Neural cell (in vitro differentiated cells): Measurements from ENCODE around the gene LAPTM5.

Experiments
- CTCF ChIP-seq: fragments of 450-650 bp; IDR thresholded peaks from 2 replicates; pipeline ENCODE4 v1.5.1; 2014; ENCODE audit warnings: antibody characterized with exemption, mild to moderate bottlenecking, moderate library complexity; ENCODE audit not compliant: poor library complexity, severe bottlenecking
- EP300 ChIP-seq: fragments of 450-650 bp; conservative IDR thresholded peaks from 2 replicates; pipeline ENCODE4 v1.6.1; 2014; ENCODE audit warnings: antibody characterized with exemption, mild to moderate bottlenecking, moderate library complexity; ENCODE audit not compliant: poor library complexity, severe bottlenecking
- EZH2 ChIP-seq: fragments of 200-600, 300-800 bp; shearing (Covaris generic), sonication (generic); IDR thresholded peaks from 2 replicates; pipeline ENCODE4 v1.6.1; 2014; ENCODE audit warnings: antibody characterized with exemption, low read length, borderline replicate concordance, mild to moderate bottlenecking; ENCODE audit not compliant: insufficient read depth, poor library complexity, severe bottlenecking
- POLR2AphosphoS5 ChIP-seq: IDR thresholded peaks from 2 replicates; pipeline ENCODE4 v1.6.1; 2012
- RAD21 ChIP-seq: fragments of 450-650 bp; conservative IDR thresholded peaks from 2 replicates; pipeline ENCODE4 v1.6.1; 2014; ENCODE audit warnings: antibody characterized with exemption, mild to moderate bottlenecking, moderate library complexity
- REST ChIP-seq: IDR thresholded peaks from 2 replicates; pipeline ENCODE4 v1.6.1; 2012; ENCODE audit warnings: borderline replicate concordance
- SMC3 ChIP-seq: fragments of 450-650 bp; conservative IDR thresholded peaks from 2 replicates; pipeline ENCODE4 v1.6.1; 2014; ENCODE audit warnings: antibody characterized with exemption, mild to moderate bottlenecking, moderate library complexity; ENCODE audit not compliant: poor library complexity
- TAF1 ChIP-seq: IDR thresholded peaks from 2 replicates; pipeline ENCODE4 v1.6.1; 2012; ENCODE audit warnings: low read depth

GRCh38 chr1:30716646-30717045 is 40.9 kb downstream of the LAPTM5 start:
- TF ChIP-seq CTCF: no peak
- no peak for TF ChIP-seq REST
- TF ChIP-seq TAF1: no peak
- no peak for TF ChIP-seq EZH2
- no peak for TF ChIP-seq POLR2AphosphoS5
- TF ChIP-seq EP300: no peak
- TF ChIP-seq RAD21: no peak
- no peak for TF ChIP-seq SMC3
